Ishikawa (cell line): ENCODE data around the gene PORCN.

Source experiments
- EP300 ChIP-seq: IDR thresholded peaks from 2 replicates; pipeline ENCODE4 v1.6.1; 2012; ENCODE audit warnings: borderline replicate concordance
- TEAD4 ChIP-seq: IDR thresholded peaks from 2 replicates; pipeline ENCODE4 v1.6.1; 2012
- USF1 ChIP-seq: IDR thresholded peaks from 2 replicates; pipeline ENCODE4 v1.6.1; 2012
- YY1 ChIP-seq: IDR thresholded peaks from 2 replicates; pipeline ENCODE4 v1.6.1; 2012; ENCODE audit warnings: low read depth

GRCh38 chrX:48533165-48533564 is 24.4 kb downstream of the PORCN start:
- TF ChIP-seq TEAD4: no peak
- TF ChIP-seq USF1: no peak
- no peak for TF ChIP-seq YY1
- no peak for TF ChIP-seq EP300
